ENCODE measurements around the gene TCF21.

- TF ChIP-seq CTCF (conservative IDR thresholded peaks at IDR 0.05; ENCODE audit: low read depth in 2 of 2): no peak
- no peak for TF ChIP-seq EZH2 (IDR thresholded peaks at IDR 0.05; ENCODE audit: low read depth, unreplicated experiment)
- TF ChIP-seq POLR2AphosphoS5 (IDR thresholded peaks at IDR 0.05; ENCODE audit: low read depth): no peak
- no peak for TF ChIP-seq ZNF331 (CRISPR knock-in tag; IDR thresholded peaks at IDR 0.05; ENCODE audit: low read depth)
- TF ChIP-seq REST (IDR thresholded peaks at IDR 0.05; ENCODE audit: unreplicated experiment): no peak
- TF ChIP-seq CREB1 (CRISPR knock-in tag; IDR thresholded peaks at IDR 0.05; ENCODE audit: low read depth): no peak
- no peak for TF ChIP-seq EZH2phosphoT487 (IDR thresholded peaks at IDR 0.05; ENCODE audit: unreplicated experiment)
Observed at GRCh38 chr6:133873538-133873937, 15.4 kb upstream of the TCF21 start.

Data from GM23338 (cell line).